ENCODE results near the gene RPP25L. TPM values are rescaled to one million over a fixed set of nuclear protein-coding genes. Genes with fewer than 3 reads are reported as not detected.

RPP25L gene
- total and polyA plus RNA-seq, 4 donors = 6.0 to 17.3 (median 13.0) TPM

- DNase-seq (no peak), ATAC-seq (ENCODE audit: low FRiP score) (peak; percentile 42)
- Histone ChIP-seq H3K9me3 (ENCODE audit: control insufficient read depth, low read length) (no peaks in the 10 kb centered on the region), H3K36me3 (ENCODE audit: control insufficient read depth in 1 of 2, insufficient read depth in 2 of 2, low read length in 1 of 2) (no peaks in the 10 kb centered on the region), H3K4me3 (ENCODE audit: low read length in 2 of 2) (no peak overlapping the region), H3K4me1 (ENCODE audit: control insufficient read depth in 1 of 2, insufficient read depth in 2 of 2, low read length in 2 of 2) (no peaks in the 10 kb centered on the region), H3K27me3 (ENCODE audit: control insufficient read depth in 1 of 2, insufficient read depth in 2 of 2, low read length in 1 of 2) (no peaks in the 10 kb centered on the region), H3K27ac (ENCODE audit: low read depth in 1 of 2, low read length in 2 of 2) (no peak overlapping the region)
- intact Hi-C loops (cut with DNase I) = no loop called here
- 25 to 28% methylated on average over 28 of the region's 28 CpGs for WGBS, 2 donors
Measured at GRCh38 chr9:34578241-34579103, 33.4 kb downstream of the RPP25L start.

- no peaks in the 10 kb centered on the region for H3K4me1 ChIP-seq (ENCODE audit: control insufficient read depth in 1 of 2, insufficient read depth in 2 of 2, low read length in 2 of 2)
- no peaks in the 10 kb centered on the region for H3K27me3 ChIP-seq (ENCODE audit: control insufficient read depth in 1 of 2, insufficient read depth in 2 of 2, low read length in 1 of 2)
- DNase-seq (no peak), ATAC-seq (ENCODE audit: low FRiP score) (no peak)
- intact Hi-C loops (cut with DNase I) = no loop called here
- H3K27ac ChIP-seq (ENCODE audit: low read depth in 1 of 2, low read length in 2 of 2) = no peak overlapping the region
- H3K4me3 ChIP-seq (ENCODE audit: low read length in 2 of 2) = no peak overlapping the region
- no peaks in the 10 kb centered on the region for H3K36me3 ChIP-seq (ENCODE audit: control insufficient read depth in 1 of 2, insufficient read depth in 2 of 2, low read length in 1 of 2)
- 3 to 6% methylated on average over 19 to 62 of the region's 62 CpGs for WGBS, 2 donors
- no peaks in the 10 kb centered on the region for H3K9me3 ChIP-seq (ENCODE audit: control insufficient read depth, low read length)
Measured at GRCh38 chr9:34577400-34578240, 34.3 kb downstream of the RPP25L start.

- H3K27me3 ChIP-seq (ENCODE audit: control insufficient read depth in 1 of 2, insufficient read depth in 2 of 2, low read length in 1 of 2) = no peaks in the 10 kb centered on the region
- ATAC-seq (ENCODE audit: low FRiP score) = no peak
- H3K4me3 ChIP-seq (ENCODE audit: low read length in 2 of 2) = no peak overlapping the region
- no peak for DNase-seq
- H3K9me3 ChIP-seq (ENCODE audit: control insufficient read depth, low read length) = no peaks in the 10 kb centered on the region
- no peaks in the 10 kb centered on the region for H3K36me3 ChIP-seq (ENCODE audit: control insufficient read depth in 1 of 2, insufficient read depth in 2 of 2, low read length in 1 of 2)
- H3K27ac ChIP-seq (ENCODE audit: low read depth in 1 of 2, low read length in 2 of 2) = no peak overlapping the region
- intact Hi-C loops (cut with DNase I) = no loop called here
- 88% methylated on average over 14 of the region's 14 CpGs for WGBS, 2 donors
- H3K4me1 ChIP-seq (ENCODE audit: control insufficient read depth in 1 of 2, insufficient read depth in 2 of 2, low read length in 2 of 2) = no peaks in the 10 kb centered on the region
Measured at GRCh38 chr9:34576597-34577399, 35.1 kb downstream of the RPP25L start.

GRCh38 chr9:34575862-34576596 is 35.9 kb downstream of the RPP25L start:
- Histone ChIP-seq H3K36me3 (ENCODE audit: control insufficient read depth in 1 of 2, insufficient read depth in 2 of 2, low read length in 1 of 2) (no peaks in the 10 kb centered on the region), H3K9me3 (ENCODE audit: control insufficient read depth, low read length) (no peaks in the 10 kb centered on the region), H3K27me3 (ENCODE audit: control insufficient read depth in 1 of 2, insufficient read depth in 2 of 2, low read length in 1 of 2) (no peaks in the 10 kb centered on the region), H3K4me1 (ENCODE audit: control insufficient read depth in 1 of 2, insufficient read depth in 2 of 2, low read length in 2 of 2) (no peaks in the 10 kb centered on the region), H3K27ac (ENCODE audit: low read depth in 1 of 2, low read length in 2 of 2) (no peak overlapping the region), H3K4me3 (ENCODE audit: low read length in 2 of 2) (no peak overlapping the region)
- intact Hi-C loops (cut with DNase I) = no loop called here
- DNase-seq (no peak), ATAC-seq (ENCODE audit: low FRiP score) (no peak)
- 91 to 92% methylated on average over 21 of the region's 21 CpGs for WGBS, 2 donors

GRCh38 chr9:34575241-34575640 is 36.7 kb downstream of the RPP25L start:
- 82 to 83% methylated on average over 8 of the region's 8 CpGs for WGBS, 2 donors
- Histone ChIP-seq H3K36me3 (ENCODE audit: control insufficient read depth in 1 of 2, insufficient read depth in 2 of 2, low read length in 1 of 2) (no peaks in the 10 kb centered on the region), H3K9me3 (ENCODE audit: control insufficient read depth, low read length) (no peaks in the 10 kb centered on the region), H3K4me3 (ENCODE audit: low read length in 2 of 2) (no peak overlapping the region), H3K4me1 (ENCODE audit: control insufficient read depth in 1 of 2, insufficient read depth in 2 of 2, low read length in 2 of 2) (no peaks in the 10 kb centered on the region), H3K27me3 (ENCODE audit: control insufficient read depth in 1 of 2, insufficient read depth in 2 of 2, low read length in 1 of 2) (no peaks in the 10 kb centered on the region), H3K27ac (ENCODE audit: low read depth in 1 of 2, low read length in 2 of 2) (no peak overlapping the region)
- intact Hi-C loops (cut with DNase I) = no loop called here
- ATAC-seq (ENCODE audit: low FRiP score) (no peak), DNase-seq (no peak)

- H3K4me3 ChIP-seq (ENCODE audit: low read length in 2 of 2) = no peak overlapping the region
- H3K27ac ChIP-seq (ENCODE audit: low read depth in 1 of 2, low read length in 2 of 2) = no peak overlapping the region
- ATAC-seq (ENCODE audit: low FRiP score) (no peak), DNase-seq (no peak)
- H3K36me3 ChIP-seq (ENCODE audit: control insufficient read depth in 1 of 2, insufficient read depth in 2 of 2, low read length in 1 of 2) = no peaks in the 10 kb centered on the region
- intact Hi-C loops (cut with DNase I) = no loop called here
- H3K9me3 ChIP-seq (ENCODE audit: control insufficient read depth, low read length) = no peaks in the 10 kb centered on the region
- H3K27me3 ChIP-seq (ENCODE audit: control insufficient read depth in 1 of 2, insufficient read depth in 2 of 2, low read length in 1 of 2) = no peaks in the 10 kb centered on the region
- H3K4me1 ChIP-seq (ENCODE audit: control insufficient read depth in 1 of 2, insufficient read depth in 2 of 2, low read length in 2 of 2) = no peaks in the 10 kb centered on the region
- WGBS, 2 donors = 95 to 97% methylated on average over 12 of the region's 12 CpGs
Measured at GRCh38 chr9:34574571-34574970, 37.3 kb downstream of the RPP25L start.

GRCh38 chr9:34573599-34574325 is 38.1 kb downstream of the RPP25L start:
- WGBS, 2 donors = 86 to 91% methylated on average over 14 to 17 of the region's 17 CpGs
- DNase-seq (no peak), ATAC-seq (ENCODE audit: low FRiP score) (no peak)
- no peaks in the 10 kb centered on the region for H3K27me3 ChIP-seq (ENCODE audit: control insufficient read depth in 1 of 2, insufficient read depth in 2 of 2, low read length in 1 of 2)
- H3K4me1 ChIP-seq (ENCODE audit: control insufficient read depth in 1 of 2, insufficient read depth in 2 of 2, low read length in 2 of 2) = no peaks in the 10 kb centered on the region
- H3K9me3 ChIP-seq (ENCODE audit: control insufficient read depth, low read length) = no peaks in the 10 kb centered on the region
- intact Hi-C loops (cut with DNase I) = no loop called here
- no peaks in the 10 kb centered on the region for H3K36me3 ChIP-seq (ENCODE audit: control insufficient read depth in 1 of 2, insufficient read depth in 2 of 2, low read length in 1 of 2)
- no peak overlapping the region for H3K4me3 ChIP-seq (ENCODE audit: low read length in 2 of 2)
- H3K27ac ChIP-seq (ENCODE audit: low read depth in 1 of 2, low read length in 2 of 2) = no peak overlapping the region

Measured in aorta (tissue), 5 donors.